ENCODE measurements around the gene EAF1.
"Not testable (repeated sequence)": the region's sequence is repeated elsewhere in the genome, so short reads cannot be mapped to it uniquely, and the experiment has no call there.

Gene EAF1

GRCh38 chr3:15452156-15452555 lies 24.8 kb downstream of the EAF1 start:
- DNase-seq (ENCODE audit: low spot score): no peak

- DNase-seq (ENCODE audit: low spot score): no peak
Observed at GRCh38 chr3:15452961-15453360, 25.6 kb downstream of the EAF1 start.

GRCh38 chr3:15453501-15453900 lies 26.1 kb downstream of the EAF1 start:
- no peak for DNase-seq (ENCODE audit: low spot score)

GRCh38 chr3:15453991-15454625 lies 26.7 kb downstream of the EAF1 start:
- no peak for DNase-seq (ENCODE audit: low spot score)

GRCh38 chr3:15454965-15455364 lies 27.6 kb downstream of the EAF1 start:
- DNase-seq (ENCODE audit: low spot score): no peak

- no peak for DNase-seq (ENCODE audit: low spot score)
Observed at GRCh38 chr3:15455756-15456155, 28.4 kb downstream of the EAF1 start.

GRCh38 chr3:15456321-15456720 lies 28.9 kb downstream of the EAF1 start:
- no peak for DNase-seq (ENCODE audit: low spot score)

- not testable (repeated sequence) for DNase-seq (ENCODE audit: low spot score)
Observed at GRCh38 chr3:15456915-15457314, 29.5 kb downstream of the EAF1 start.

- DNase-seq (ENCODE audit: low spot score): no peak
Observed at GRCh38 chr3:15458212-15458780, 30.9 kb downstream of the EAF1 start.

- DNase-seq (ENCODE audit: low spot score): no peak
Observed at GRCh38 chr3:15460891-15461531, 33.6 kb downstream of the EAF1 start.

- no peak for DNase-seq (ENCODE audit: low spot score)
Observed at GRCh38 chr3:15462451-15462850, 35.1 kb downstream of the EAF1 start.

GRCh38 chr3:15465876-15466585 lies 38.6 kb downstream of the EAF1 start:
- DNase-seq (ENCODE audit: low spot score): no peak

GRCh38 chr3:15467227-15468181 lies 40.1 kb downstream of the EAF1 start:
- no peak for DNase-seq (ENCODE audit: low spot score)

- DNase-seq (ENCODE audit: low spot score): no peak
Observed at GRCh38 chr3:15470261-15470660, 42.9 kb downstream of the EAF1 start.

- no peak for DNase-seq (ENCODE audit: low spot score)
Observed at GRCh38 chr3:15470849-15471248, 43.5 kb downstream of the EAF1 start.

- DNase-seq (ENCODE audit: low spot score): no peak
Observed at GRCh38 chr3:15471861-15472260, 44.5 kb downstream of the EAF1 start.

GRCh38 chr3:15475161-15475560 lies 47.8 kb downstream of the EAF1 start:
- no peak for DNase-seq (ENCODE audit: low spot score)

- no peak for DNase-seq (ENCODE audit: low spot score)
Observed at GRCh38 chr3:15476378-15476777, 49.0 kb downstream of the EAF1 start.

- DNase-seq (ENCODE audit: low spot score): no peak
Observed at GRCh38 chr3:15477951-15478639, 50.7 kb downstream of the EAF1 start.

GRCh38 chr3:15478640-15478979 lies 51.2 kb downstream of the EAF1 start:
- no peak for DNase-seq (ENCODE audit: low spot score)

All from ecto neural progenitor cell (in vitro differentiated cells).